ENCODE measurements around the gene CDHR1.

CDHR1 gene

DNA sequence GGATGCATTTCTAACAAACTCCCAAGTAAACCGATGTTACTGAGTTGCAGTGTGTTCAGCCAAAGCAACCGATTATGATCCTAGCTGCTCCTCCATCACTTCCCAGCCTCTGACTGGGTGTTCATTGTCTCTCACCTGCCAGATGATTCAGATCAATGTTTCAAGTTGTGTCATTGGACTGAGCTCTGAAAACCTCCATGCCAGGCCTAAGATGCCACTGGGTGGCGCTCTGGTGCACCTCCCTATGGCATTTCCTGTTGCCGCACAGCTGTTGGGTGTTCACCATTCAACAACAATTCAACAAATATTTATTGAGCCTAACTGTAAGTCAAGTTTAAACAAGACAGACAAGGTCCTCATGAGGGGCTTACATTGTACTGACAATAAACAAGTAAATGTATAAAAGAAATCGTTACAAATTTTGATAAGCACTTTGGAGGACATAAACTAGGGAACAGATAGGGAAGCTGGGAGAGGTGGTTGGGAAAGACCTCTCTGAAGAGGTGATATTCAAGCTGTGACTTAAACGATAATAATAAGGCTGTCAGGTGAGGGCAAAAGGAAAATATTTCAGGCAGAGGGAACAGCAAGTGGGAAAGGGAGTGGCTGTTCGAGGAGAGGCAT lies 73.3 kb downstream of the CDHR1 start:
- FAIRE-seq = no peak

DNA sequence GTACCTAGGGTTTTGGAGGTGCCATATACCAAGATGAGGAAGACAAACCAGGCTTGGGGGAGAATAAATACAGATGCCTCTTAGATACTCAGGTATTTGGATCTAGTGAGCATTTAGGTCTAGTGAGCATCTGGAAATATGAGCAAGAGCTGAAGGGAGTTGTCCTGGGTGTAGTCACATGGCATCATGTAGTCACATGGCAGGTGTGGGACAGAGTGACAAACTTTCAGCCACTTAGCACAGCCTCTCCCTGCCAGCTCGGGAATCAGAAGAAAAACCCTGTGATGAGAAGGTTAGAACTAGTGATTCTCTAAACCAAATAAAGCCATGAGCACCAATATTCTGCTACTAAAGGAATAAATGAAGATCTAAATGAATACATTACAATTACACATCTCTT lies 74.8 kb downstream of the CDHR1 start:
- no peak for FAIRE-seq
